HCT116 (cell line): ENCODE measurements around the gene P2RX7. TPM values are rescaled to one million over a fixed set of nuclear protein-coding genes. Genes with fewer than 3 reads are reported as not detected.

Experiments
- ATAC-seq: fragments of 200-7000 bp; cut with Tn5 transposase; 2 replicates; pipeline ENCODE4 v1.9.1; 2020; ENCODE audit warnings: mild to moderate bottlenecking, moderate library complexity
- BruUV-seq: library from RNA; stranded (reverse); fragments of 400-500 nt; replicated peaks from 2 replicates; lab custom pipeline; 2021; lab: Mats Ljungman, UMichigan
- CTCF ChIA-PET: fragments of 300-600 bp; sonication (Branson Sonifier 250); formaldehyde crosslinking; loops from one replicate; lab custom pipeline; 2021; ENCODE audit warnings: antibody characterized with exemption; lab: Charles Lee
- POLR2A ChIA-PET: fragments of 300-600, 350-600 bp; sonication (Branson Sonifier 250); formaldehyde crosslinking; loops from one replicate; lab custom pipeline; 2021; ENCODE audit warnings: antibody characterized with exemption; lab: Charles Lee
- RAD21 ChIA-PET, 2 experiments: fragments of 300-600 bp; sonication (Branson Sonifier 250); formaldehyde crosslinking; loops; one replicate each; lab custom pipeline; 2023; ENCODE audit warnings: low total read pairs in 2 of 2; ENCODE audit not compliant: uncharacterized antibody in 2 of 2, unreplicated experiment in 2 of 2, low non-redundant PET in 1 of 2; lab: Charles Lee
- DNase-seq: peaks from one replicate; pipeline ENCODE4 v3.0.0-alpha.2; 2010; ENCODE audit warnings: low read depth, low spot score
- H2AFZ ChIP-seq: fragments of 200-600 bp; shearing (Covaris generic), sonication (generic); 2 replicates; pipeline ENCODE4 v1.6.1; 2017; ENCODE audit warnings: low read depth, mixed run types, mixed read lengths, antibody characterized with exemption, low read length; ENCODE audit not compliant: poor library complexity, severe bottlenecking
- H3K27ac ChIP-seq: 2 replicates; pipeline ENCODE4 v1.5.1; 2012; ENCODE audit warnings: low read depth, low read length
- H3K27me3 ChIP-seq: fragments of 200-600 bp; sonication (generic); 2 replicates; pipeline ENCODE4 v1.6.1; 2016; ENCODE audit warnings: mixed run types, low read length, mixed read lengths; ENCODE audit not compliant: insufficient read depth
- H3K36me3 ChIP-seq, 2 experiments: fragments of 200-500 bp in 1 of 2; fragments of 200-600 bp in 1 of 2; sonication (Bioruptor generic) in 1 of 2; sonication (generic) in 1 of 2; 2 replicates each; pipeline versions ENCODE4 v1.5.1 to v1.6.1; 2014 to 2016; ENCODE audit warnings: low read length in 2 of 2, inconsistent platforms in 1 of 2, mixed read lengths in 1 of 2, mixed run types in 1 of 2; ENCODE audit not compliant: insufficient read depth in 2 of 2, control insufficient read depth in 1 of 2
- H3K4me1 ChIP-seq, 2 experiments: fragments of 200-600 bp in 1 of 2; sonication (generic) in 1 of 2; 2 replicates each; pipeline versions ENCODE4 v1.5.1 to v1.6.1; 2012 to 2017; ENCODE audit warnings: low read length in 2 of 2, inconsistent platforms in 1 of 2, mild to moderate bottlenecking in 1 of 2, mixed read lengths in 1 of 2, mixed run types in 1 of 2, moderate library complexity in 1 of 2; ENCODE audit not compliant: insufficient read depth in 2 of 2, control insufficient read depth in 1 of 2
- H3K4me2 ChIP-seq: fragments of 200-600 bp; sonication (generic); 2 replicates; pipeline ENCODE4 v1.6.1; 2017; ENCODE audit warnings: mixed run types, low read length, mixed read lengths
- H3K4me3 ChIP-seq, 2 experiments: fragments of 200-600 bp in 1 of 2; sonication (generic) in 1 of 2; replicated peaks in 1 of 2; 2 replicates each; pipeline ENCODE4 v1.5.1; 2011 to 2016; ENCODE audit warnings: low read length in 2 of 2, control low read depth in 1 of 2, low read depth in 1 of 2, mild to moderate bottlenecking in 1 of 2, mixed read lengths in 1 of 2, mixed run types in 1 of 2
- H3K79me2 ChIP-seq: fragments of 200-600 bp; sonication (generic); 2 replicates; pipeline ENCODE4 v1.6.1; 2017; ENCODE audit warnings: mild to moderate bottlenecking, mixed run types, low read length, moderate library complexity, mixed read lengths; ENCODE audit not compliant: insufficient read depth
- H3K9ac ChIP-seq: fragments of 200-600 bp; sonication (generic); 2 replicates; pipeline ENCODE4 v1.6.1; 2016; ENCODE audit warnings: low read length, mixed read lengths
- H3K9me2 ChIP-seq: fragments of 200-600 bp; sonication (generic), shearing (Covaris generic); 2 replicates; pipeline ENCODE4 v1.6.1; 2017; ENCODE audit warnings: mixed run types, mild to moderate bottlenecking, moderate library complexity; ENCODE audit not compliant: insufficient read depth
- H3K9me3 ChIP-seq, 2 experiments: fragments of 200-500 bp in 1 of 2; fragments of 200-600 bp in 1 of 2; sonication (Bioruptor generic) in 1 of 2; sonication (generic) in 1 of 2; 2 replicates each; pipeline ENCODE4 v1.6.1; 2014 to 2017; ENCODE audit warnings: low read length in 2 of 2, mixed read lengths in 2 of 2, inconsistent platforms in 1 of 2, low read depth in 1 of 2, mild to moderate bottlenecking in 1 of 2, mixed run types in 1 of 2, moderate library complexity in 1 of 2; ENCODE audit not compliant: control insufficient read depth in 1 of 2, insufficient read depth in 1 of 2
- H4K20me1 ChIP-seq: fragments of 200-600 bp; sonication (generic), shearing (Covaris generic); 2 replicates; pipeline ENCODE4 v1.6.1; 2017; ENCODE audit warnings: mixed run types, mild to moderate bottlenecking, moderate library complexity; ENCODE audit not compliant: insufficient read depth
- CBX3 ChIP-seq: IDR thresholded peaks from 2 replicates; pipeline ENCODE4 v1.6.1; 2012; ENCODE audit warnings: low read depth
- CEBPB ChIP-seq: IDR thresholded peaks from 2 replicates; pipeline ENCODE4 v1.6.1; 2012; ENCODE audit warnings: low read depth
- FOSL1 ChIP-seq: IDR thresholded peaks from 2 replicates; pipeline ENCODE4 v1.6.1; 2012; ENCODE audit warnings: low read depth
- JUND ChIP-seq: IDR thresholded peaks from 2 replicates; pipeline ENCODE4 v1.6.1; 2012
- POLR2AphosphoS5 ChIP-seq: IDR thresholded peaks from 2 replicates; pipeline ENCODE4 v1.6.1; 2011; ENCODE audit warnings: mild to moderate bottlenecking, low read depth, low read length, moderate library complexity
- SRF ChIP-seq: IDR thresholded peaks from 2 replicates; pipeline ENCODE4 v1.6.1; 2012; ENCODE audit warnings: low read depth
- ZFX ChIP-seq: fragments of 450-650 bp; IDR thresholded peaks from 2 replicates; pipeline ENCODE4 v1.6.1; 2017
- ZNF274 ChIP-seq: fragments of 200-500 bp; sonication (Bioruptor generic); IDR thresholded peaks from 2 replicates; pipeline ENCODE4 v1.6.1; 2014; ENCODE audit warnings: mild to moderate bottlenecking, low read depth, low read length, inconsistent platforms
- intact Hi-C: fragments of 100-400 bp; cut with micrococcal nuclease; formaldehyde crosslinking; loops from 2 replicates; pipeline ENCODE4 v1.10.0; 2022
- total RNA-seq: library from RNA; stranded (reverse); gene quantifications from one replicate; pipeline ENCODE4 v1.2.1, GENCODE V29; 2021; ENCODE audit not compliant: unreplicated experiment
- TF ChIP-seq, protein P1 (sequence below), 3 experiments: fragments of 200-600 bp in 1 of 3; sonication (generic) in 1 of 3; IDR thresholded peaks in 2 of 3; conservative IDR thresholded peaks in 1 of 3; 2 replicates each; pipeline ENCODE4 v1.5.1; 2012 to 2017; ENCODE audit warnings: low read depth in 2 of 3, low read length in 2 of 3, antibody characterized with exemption in 1 of 3, borderline replicate concordance in 1 of 3, control low read depth in 1 of 3, mild to moderate bottlenecking in 1 of 3, mixed read lengths in 1 of 3, mixed run types in 1 of 3, moderate library complexity in 1 of 3; ENCODE audit not compliant: insufficient read depth in 1 of 3
- TF ChIP-seq, protein P2 (sequence below): IDR thresholded peaks from 2 replicates; pipeline ENCODE4 v1.6.1; 2011; ENCODE audit warnings: mild to moderate bottlenecking, low read length, moderate library complexity; ENCODE audit not compliant: insufficient replicate concordance; ENCODE audit errors: extremely low read depth
- TF ChIP-seq, protein P3 (sequence below): IDR thresholded peaks from 2 replicates; pipeline ENCODE4 v1.6.1; 2012; ENCODE audit warnings: low read depth

The P2RX7 gene
- total RNA-seq, 1 experiment from 2014 or later, result 1.5 TPM

DNA sequence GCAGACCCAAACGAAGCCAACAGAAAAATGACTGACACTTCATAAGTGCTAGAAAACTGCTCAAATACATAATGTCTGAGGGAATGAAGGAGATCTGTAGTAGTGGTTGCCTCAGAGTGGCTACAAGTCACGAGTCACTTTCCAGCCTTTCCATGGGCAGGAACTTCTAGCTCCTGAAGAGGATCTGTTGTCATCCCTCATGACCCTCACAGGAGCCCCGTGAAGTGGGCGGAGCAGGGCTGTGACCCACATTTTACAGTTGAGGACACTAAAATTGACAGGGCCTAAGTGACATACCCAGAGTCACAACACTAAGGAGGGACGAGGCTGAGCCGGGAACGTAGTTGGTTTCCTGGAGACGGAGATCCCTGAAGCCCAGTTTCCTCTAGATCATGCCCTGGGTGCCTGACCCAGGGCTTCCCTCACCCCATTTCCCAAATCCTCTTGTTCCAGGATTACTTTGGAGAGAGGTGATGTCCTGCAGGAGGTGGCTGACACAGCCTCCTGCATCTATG, 45.8 kb upstream of the P2RX7 start:
- no peak for ATAC-seq
- Histone ChIP-seq H3K27me3 (no peaks in the 10 kb centered on the region), H2AFZ (no peak overlapping the region), H3K4me1 (peaks cover 0 to 6% of the 10 kb centered on the region in 2 experiments; a peak in 1 of 4 replicates), H3K4me3 (no peak overlapping the region), H4K20me1 (no peaks in the 10 kb centered on the region), H3K79me2 (no peaks in the 10 kb centered on the region), H3K9me2 (no peaks in the 10 kb centered on the region), H3K9ac (no peak overlapping the region), H3K4me2 (no peak overlapping the region), H3K27ac (no peak overlapping the region), H3K9me3 (no peaks in the 10 kb centered on the region), H3K36me3 (no peaks in the 10 kb centered on the region)
- ChIA-PET POLR2A (no interaction called here), CTCF (no interaction called here), RAD21 (no interaction called here)
- intact Hi-C loops, result no loop called here
- TF ChIP-seq SRF (no peak), JUND (no peak)
- no TSS peak for BruUV-seq
- DNase-seq, result no peak

DNA sequence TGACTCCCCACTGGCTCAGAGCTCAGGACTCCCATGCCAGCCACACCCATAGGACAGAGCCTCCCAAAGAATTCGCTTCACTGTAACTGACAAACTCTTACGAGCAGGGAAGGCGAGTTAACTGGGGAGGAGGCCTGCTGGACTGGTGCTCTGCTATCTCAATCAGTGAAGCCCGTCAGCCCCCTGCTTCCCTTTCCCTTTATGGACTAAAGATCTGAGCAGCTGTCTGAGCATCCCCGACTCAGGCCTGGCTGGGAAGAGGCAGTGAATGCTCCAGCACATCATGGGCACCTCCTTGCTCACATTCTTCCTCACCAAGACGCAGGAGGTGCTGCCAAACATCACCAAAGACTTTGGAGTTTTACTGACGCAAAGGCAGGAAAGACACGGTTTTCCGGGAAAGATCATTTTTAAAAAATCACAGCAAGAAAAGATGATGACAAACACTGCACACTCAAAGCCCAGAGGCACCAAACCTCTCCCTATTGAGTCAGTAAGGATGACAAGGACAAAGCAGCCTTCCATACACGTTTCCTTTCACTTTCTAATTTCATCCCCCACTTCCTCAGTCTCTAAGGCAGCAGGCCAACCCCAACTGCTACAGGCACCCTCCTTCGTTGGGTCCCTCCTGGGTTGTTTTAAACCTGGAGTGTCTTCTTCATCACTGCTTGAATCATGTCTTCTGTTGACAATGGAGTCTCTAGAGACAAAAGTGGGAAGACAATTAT, 45.0 kb upstream of the P2RX7 start:
- POLR2A ChIA-PET, result no interaction called here
- TF ChIP-seq, protein P1, sequence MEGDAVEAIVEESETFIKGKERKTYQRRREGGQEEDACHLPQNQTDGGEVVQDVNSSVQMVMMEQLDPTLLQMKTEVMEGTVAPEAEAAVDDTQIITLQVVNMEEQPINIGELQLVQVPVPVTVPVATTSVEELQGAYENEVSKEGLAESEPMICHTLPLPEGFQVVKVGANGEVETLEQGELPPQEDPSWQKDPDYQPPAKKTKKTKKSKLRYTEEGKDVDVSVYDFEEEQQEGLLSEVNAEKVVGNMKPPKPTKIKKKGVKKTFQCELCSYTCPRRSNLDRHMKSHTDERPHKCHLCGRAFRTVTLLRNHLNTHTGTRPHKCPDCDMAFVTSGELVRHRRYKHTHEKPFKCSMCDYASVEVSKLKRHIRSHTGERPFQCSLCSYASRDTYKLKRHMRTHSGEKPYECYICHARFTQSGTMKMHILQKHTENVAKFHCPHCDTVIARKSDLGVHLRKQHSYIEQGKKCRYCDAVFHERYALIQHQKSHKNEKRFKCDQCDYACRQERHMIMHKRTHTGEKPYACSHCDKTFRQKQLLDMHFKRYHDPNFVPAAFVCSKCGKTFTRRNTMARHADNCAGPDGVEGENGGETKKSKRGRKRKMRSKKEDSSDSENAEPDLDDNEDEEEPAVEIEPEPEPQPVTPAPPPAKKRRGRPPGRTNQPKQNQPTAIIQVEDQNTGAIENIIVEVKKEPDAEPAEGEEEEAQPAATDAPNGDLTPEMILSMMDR (IDR thresholded peaks at IDR 0.05 in 2 of 3, conservative IDR thresholded peaks at IDR 0.05 in 1 of 3; ENCODE audit: borderline replicate concordance in 1 of 3, insufficient read depth in 1 of 3, low read depth in 2 of 3, low read length in 2 of 3), result no peak
- TF ChIP-seq CBX3, result no peak
- TF ChIP-seq JUND, result no peak
- TF ChIP-seq ZNF274, result no peak
- no peak for TF ChIP-seq FOSL1
- TF ChIP-seq POLR2AphosphoS5, result no peak
- TF ChIP-seq SRF, result no peak
- TF ChIP-seq, protein P2, sequence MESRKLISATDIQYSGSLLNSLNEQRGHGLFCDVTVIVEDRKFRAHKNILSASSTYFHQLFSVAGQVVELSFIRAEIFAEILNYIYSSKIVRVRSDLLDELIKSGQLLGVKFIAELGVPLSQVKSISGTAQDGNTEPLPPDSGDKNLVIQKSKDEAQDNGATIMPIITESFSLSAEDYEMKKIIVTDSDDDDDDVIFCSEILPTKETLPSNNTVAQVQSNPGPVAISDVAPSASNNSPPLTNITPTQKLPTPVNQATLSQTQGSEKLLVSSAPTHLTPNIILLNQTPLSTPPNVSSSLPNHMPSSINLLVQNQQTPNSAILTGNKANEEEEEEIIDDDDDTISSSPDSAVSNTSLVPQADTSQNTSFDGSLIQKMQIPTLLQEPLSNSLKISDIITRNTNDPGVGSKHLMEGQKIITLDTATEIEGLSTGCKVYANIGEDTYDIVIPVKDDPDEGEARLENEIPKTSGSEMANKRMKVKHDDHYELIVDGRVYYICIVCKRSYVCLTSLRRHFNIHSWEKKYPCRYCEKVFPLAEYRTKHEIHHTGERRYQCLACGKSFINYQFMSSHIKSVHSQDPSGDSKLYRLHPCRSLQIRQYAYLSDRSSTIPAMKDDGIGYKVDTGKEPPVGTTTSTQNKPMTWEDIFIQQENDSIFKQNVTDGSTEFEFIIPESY, result no peak
- TF ChIP-seq CEBPB, result no peak
- TF ChIP-seq ZFX, result no peak
- TF ChIP-seq, protein P3, sequence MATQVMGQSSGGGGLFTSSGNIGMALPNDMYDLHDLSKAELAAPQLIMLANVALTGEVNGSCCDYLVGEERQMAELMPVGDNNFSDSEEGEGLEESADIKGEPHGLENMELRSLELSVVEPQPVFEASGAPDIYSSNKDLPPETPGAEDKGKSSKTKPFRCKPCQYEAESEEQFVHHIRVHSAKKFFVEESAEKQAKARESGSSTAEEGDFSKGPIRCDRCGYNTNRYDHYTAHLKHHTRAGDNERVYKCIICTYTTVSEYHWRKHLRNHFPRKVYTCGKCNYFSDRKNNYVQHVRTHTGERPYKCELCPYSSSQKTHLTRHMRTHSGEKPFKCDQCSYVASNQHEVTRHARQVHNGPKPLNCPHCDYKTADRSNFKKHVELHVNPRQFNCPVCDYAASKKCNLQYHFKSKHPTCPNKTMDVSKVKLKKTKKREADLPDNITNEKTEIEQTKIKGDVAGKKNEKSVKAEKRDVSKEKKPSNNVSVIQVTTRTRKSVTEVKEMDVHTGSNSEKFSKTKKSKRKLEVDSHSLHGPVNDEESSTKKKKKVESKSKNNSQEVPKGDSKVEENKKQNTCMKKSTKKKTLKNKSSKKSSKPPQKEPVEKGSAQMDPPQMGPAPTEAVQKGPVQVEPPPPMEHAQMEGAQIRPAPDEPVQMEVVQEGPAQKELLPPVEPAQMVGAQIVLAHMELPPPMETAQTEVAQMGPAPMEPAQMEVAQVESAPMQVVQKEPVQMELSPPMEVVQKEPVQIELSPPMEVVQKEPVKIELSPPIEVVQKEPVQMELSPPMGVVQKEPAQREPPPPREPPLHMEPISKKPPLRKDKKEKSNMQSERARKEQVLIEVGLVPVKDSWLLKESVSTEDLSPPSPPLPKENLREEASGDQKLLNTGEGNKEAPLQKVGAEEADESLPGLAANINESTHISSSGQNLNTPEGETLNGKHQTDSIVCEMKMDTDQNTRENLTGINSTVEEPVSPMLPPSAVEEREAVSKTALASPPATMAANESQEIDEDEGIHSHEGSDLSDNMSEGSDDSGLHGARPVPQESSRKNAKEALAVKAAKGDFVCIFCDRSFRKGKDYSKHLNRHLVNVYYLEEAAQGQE, result no peak

More for the DNA sequence above, 45.0 kb upstream of the P2RX7 start:
- H3K27me3 ChIP-seq, result no peaks in the 10 kb centered on the region
- no peak overlapping the region for H3K4me3 ChIP-seq
- no peak for ATAC-seq
- no peak overlapping the region for H3K9ac ChIP-seq
- no peak overlapping the region for H3K27ac ChIP-seq
- CTCF ChIA-PET, result no interaction called here
- no peak overlapping the region for H2AFZ ChIP-seq
- no peaks in the 10 kb centered on the region for H3K9me3 ChIP-seq
- no peaks in the 10 kb centered on the region for H3K36me3 ChIP-seq
- H4K20me1 ChIP-seq, result no peaks in the 10 kb centered on the region
- no peaks in the 10 kb centered on the region for H3K9me2 ChIP-seq
- BruUV-seq, result no TSS peak
- RAD21 ChIA-PET, result no interaction called here
- no peak overlapping the region for H3K4me2 ChIP-seq
- intact Hi-C loops, result no loop called here
- H3K4me1 ChIP-seq, result peaks cover 0 to 6% of the 10 kb centered on the region in 2 experiments; a peak in 1 of 4 replicates
- H3K79me2 ChIP-seq, result no peaks in the 10 kb centered on the region
- no peak for DNase-seq
